GM12878 (cell line): ENCODE measurements around the gene TBCD. TPM values are rescaled to one million over a fixed set of nuclear protein-coding genes. Genes with fewer than 3 reads are reported as not detected.

ENCODE experiments used
- ATAC-seq: fragments of 200-7000 bp; cut with Tn5 transposase; 3 replicates; pipeline ENCODE4 v1.9.1; 2020; ENCODE audit warnings: mild to moderate bottlenecking, moderate library complexity
- BruUV-seq: library from RNA; stranded (reverse); fragments of 400-500 nt; replicated peaks from 2 replicates; lab custom pipeline; 2021; lab: Mats Ljungman, UMichigan
- CTCF ChIA-PET: fragments of 300-600 bp; sonication (Branson Sonifier 250); formaldehyde crosslinking; extraction: SDS; loops from one replicate; lab custom pipeline; 2021; ENCODE audit warnings: inconsistent platforms; lab: Yijun Ruan, JAX
- POLR2A ChIA-PET: fragments of 350-600 bp; formaldehyde crosslinking; extraction: SDS; loops from one replicate; lab custom pipeline; 2021; ENCODE audit warnings: inconsistent platforms; lab: Charles Lee
- RAD21 ChIA-PET: fragments of 300-600 bp; sonication (Branson Sonifier 250); formaldehyde crosslinking; loops from one replicate; lab custom pipeline; 2023; ENCODE audit warnings: antibody characterized with exemption; ENCODE audit not compliant: unreplicated experiment; lab: Charles Lee
- SMC1A ChIA-PET: fragments of 300-600 bp; sonication (Branson Sonifier 250); formaldehyde crosslinking; loops from one replicate; lab custom pipeline; 2023; ENCODE audit not compliant: unreplicated experiment, uncharacterized antibody; lab: Charles Lee
- DNase-seq: peaks from one replicate; pipeline ENCODE4 v3.0.0-alpha.2; 2011; ENCODE audit warnings: low read depth, low spot score
- FAIRE-seq: peaks from 3 replicates; lab custom pipeline; 2011; peaks lifted over from hg19 to GRCh38; lab: Jason Lieb, UNC
- H2AFZ ChIP-seq: 2 replicates; pipeline ENCODE4 v1.6.0; 2011; ENCODE audit warnings: low read depth, low read length, control low read depth; ENCODE audit not compliant: control insufficient read depth
- H3K27ac ChIP-seq: 2 replicates; pipeline ENCODE4 v1.5.1; 2011; ENCODE audit warnings: control low read depth; ENCODE audit not compliant: control insufficient read depth, insufficient read depth
- H3K27me3 ChIP-seq, 2 experiments: replicated peaks in 1 of 2; 2 replicates each; pipeline versions ENCODE4 v1.6.0 to v1.6.1; 2011; ENCODE audit warnings: low read length in 1 of 2; ENCODE audit not compliant: control insufficient read depth in 2 of 2, insufficient read depth in 2 of 2
- H3K36me3 ChIP-seq, 2 experiments: 2 replicates each; pipeline ENCODE4 v1.5.1; 2011; ENCODE audit warnings: low read length in 1 of 2; ENCODE audit not compliant: control insufficient read depth in 2 of 2, insufficient read depth in 2 of 2
- H3K4me1 ChIP-seq: 2 replicates; pipeline ENCODE4 v1.6.1; 2011; ENCODE audit warnings: mild to moderate bottlenecking, low read length, moderate library complexity, mixed read lengths; ENCODE audit not compliant: control insufficient read depth, insufficient read depth
- H3K4me2 ChIP-seq: 2 replicates; pipeline ENCODE4 v1.6.0; 2011; ENCODE audit warnings: control low read depth; ENCODE audit not compliant: control insufficient read depth, insufficient read depth
- H3K4me3 ChIP-seq: fragments of 200-600 bp; sonication (generic); 2 replicates; pipeline ENCODE4 v1.5.1; 2016
- H3K79me2 ChIP-seq: 2 replicates; pipeline ENCODE4 v1.6.0; 2011; ENCODE audit warnings: low read length; ENCODE audit not compliant: control insufficient read depth, insufficient read depth
- H3K9ac ChIP-seq: 2 replicates; pipeline ENCODE4 v1.8.0; 2011; ENCODE audit warnings: low read length, control low read depth, mixed read lengths; ENCODE audit not compliant: control insufficient read depth, insufficient read depth
- H3K9me3 ChIP-seq: replicated peaks from 3 replicates; pipeline ENCODE4 v1.5.1; 2011; ENCODE audit warnings: mild to moderate bottlenecking, low read length; ENCODE audit not compliant: control insufficient read depth, insufficient read depth
- H4K20me1 ChIP-seq: 2 replicates; pipeline ENCODE4 v1.6.0; 2011; ENCODE audit not compliant: control insufficient read depth, insufficient read depth
- CBFB ChIP-seq: IDR thresholded peaks from 2 replicates; pipeline ENCODE4 v1.6.1; 2016; ENCODE audit warnings: antibody characterized with exemption, low read depth
- CBX5 ChIP-seq: sonication (generic); IDR thresholded peaks from 2 replicates; pipeline ENCODE4 v1.6.1; 2016; ENCODE audit warnings: low read depth, moderate library complexity, mild to moderate bottlenecking, inconsistent platforms
- EED ChIP-seq: sonication (generic); IDR thresholded peaks from 2 replicates; pipeline ENCODE4 v1.6.1; 2016; ENCODE audit warnings: antibody characterized with exemption, low read depth
- GABPA ChIP-seq: IDR thresholded peaks from 2 replicates; pipeline ENCODE4 v1.6.1; 2014; ENCODE audit warnings: antibody characterized with exemption, low read depth, mild to moderate bottlenecking, inconsistent platforms
- JUNB ChIP-seq: IDR thresholded peaks from 2 replicates; pipeline ENCODE4 v1.6.1; 2016; ENCODE audit warnings: antibody characterized with exemption, mild to moderate bottlenecking
- KAT2A ChIP-seq: conservative IDR thresholded peaks from 2 replicates; pipeline ENCODE4 v1.6.1; 2011; ENCODE audit warnings: low read depth, low read length; ENCODE audit not compliant: control insufficient read depth
- KDM1A ChIP-seq: fragments of 200-600 bp; sonication (generic); IDR thresholded peaks from 2 replicates; pipeline ENCODE4 v1.6.1; 2016; ENCODE audit warnings: borderline replicate concordance
- MLLT1 ChIP-seq: fragments of 450-650 bp; IDR thresholded peaks from 2 replicates; pipeline ENCODE4 v1.6.1; 2016; ENCODE audit warnings: mild to moderate bottlenecking
- MYB ChIP-seq: fragments of 150-350 bp; IDR thresholded peaks from 2 replicates; pipeline ENCODE4 v1.6.1; 2014; ENCODE audit warnings: mild to moderate bottlenecking, low read depth, low read length, borderline replicate concordance
- NFIC ChIP-seq: IDR thresholded peaks from 2 replicates; pipeline ENCODE4 v1.6.1; 2012; ENCODE audit warnings: low read depth, mild to moderate bottlenecking, inconsistent platforms, low read length, moderate library complexity
- NFYA ChIP-seq: IDR thresholded peaks from 2 replicates; pipeline ENCODE4 v1.6.1; 2011; ENCODE audit warnings: low read depth, mild to moderate bottlenecking, low read length, improper control_type of control experiment, borderline replicate concordance
- NFYB ChIP-seq: IDR thresholded peaks from 2 replicates; pipeline ENCODE4 v1.6.1; 2011; ENCODE audit warnings: low read depth, mild to moderate bottlenecking, low read length, improper control_type of control experiment, moderate library complexity; ENCODE audit not compliant: insufficient read depth
- POLR2AphosphoS2 ChIP-seq: IDR thresholded peaks from 2 replicates; pipeline ENCODE4 v1.6.1; 2011; ENCODE audit warnings: low read depth, mild to moderate bottlenecking, low read length, improper control_type of control experiment, moderate library complexity
- SMAD1 ChIP-seq: fragments of 450-650 bp; IDR thresholded peaks from 2 replicates; pipeline ENCODE4 v1.6.1; 2018; ENCODE audit warnings: mild to moderate bottlenecking, low read depth; ENCODE audit not compliant: partially characterized antibody
- SMC3 ChIP-seq: IDR thresholded peaks from 2 replicates; pipeline ENCODE4 v1.6.1; 2011; ENCODE audit warnings: low read length, improper control_type of control experiment, borderline replicate concordance
- TAF1 ChIP-seq: IDR thresholded peaks from 2 replicates; pipeline ENCODE4 v1.6.1; 2011; ENCODE audit warnings: mild to moderate bottlenecking, low read depth, low read length, borderline replicate concordance
- TCF7 ChIP-seq: IDR thresholded peaks from 2 replicates; pipeline ENCODE4 v1.6.1; 2014; ENCODE audit warnings: antibody characterized with exemption, borderline replicate concordance
- ZNF274 ChIP-seq: IDR thresholded peaks from one replicate; pipeline ENCODE4 v1.8.0; 2011; ENCODE audit not compliant: insufficient read length, insufficient read depth
- WGBS: methylation state at CpG from one replicate; pipeline ENCODE4 v1.1.6; 2016; ENCODE audit warnings: low lambda C conversion rate; ENCODE audit not compliant: insufficient replicate concordance, insufficient coverage; ENCODE audit errors: missing lambda C conversion rate; 5-methylcytosine and 5-hydroxymethylcytosine counted together
- in situ Hi-C: fragments of 300-500 bp; cut with MboI; formaldehyde crosslinking; loops from 9 replicates; pipeline ENCODE4 v1.14.3; 2018; ENCODE audit warnings: mixed read lengths
- intact Hi-C: fragments of 100-400 bp; cut with micrococcal nuclease; formaldehyde crosslinking; loops from one replicate; pipeline ENCODE4 v1.14.2; 2022; ENCODE audit not compliant: unreplicated experiment
- polyA plus RNA-seq, 11 experiments: library from polyadenylated mRNA; depleted of rRNA in 4 of 11; unstranded in 6 of 11; stranded (reverse) in 5 of 11; fragments of >200 nt; fragmentation: Nextera tagmentation in 4 of 11; fragmentation: Illumina TruSeq in 1 of 11; extraction: Ambion mirVana in 4 of 11; extraction: Trizol in 1 of 11; gene quantifications; 1 replicate in 1 of 11; 2 replicates in 10 of 11; pipeline versions ENCODE4 v1.2.1 to v1.2.3, GENCODE V29; 2011 to 2016; ENCODE audit warnings: inconsistent platforms in 2 of 11, missing spikeins in 2 of 11, low read depth in 1 of 11
- total RNA-seq, 4 experiments: library from RNA; depleted of rRNA in 3 of 4; stranded (reverse); fragments of >200 nt in 3 of 4; fragmentation: Illumina TruSeq in 1 of 4; extraction: Trizol in 1 of 4; gene quantifications; 2 replicates each; pipeline versions ENCODE4 v1.2.1 to v1.2.3, GENCODE V29; 2013 to 2021
- TF ChIP-seq, protein P1 (sequence below): fragments of 450-650 bp; IDR thresholded peaks from 2 replicates; pipeline ENCODE4 v1.6.1; 2017; ENCODE audit warnings: low read depth, mild to moderate bottlenecking, moderate library complexity

The TBCD gene
- total and polyA plus RNA-seq, 10 of the 15 experiments (the other 5 are each of a cell fraction or from before 2014, with no cell fraction given): 10.3 to 114 (median 52.4) TPM

DNA sequence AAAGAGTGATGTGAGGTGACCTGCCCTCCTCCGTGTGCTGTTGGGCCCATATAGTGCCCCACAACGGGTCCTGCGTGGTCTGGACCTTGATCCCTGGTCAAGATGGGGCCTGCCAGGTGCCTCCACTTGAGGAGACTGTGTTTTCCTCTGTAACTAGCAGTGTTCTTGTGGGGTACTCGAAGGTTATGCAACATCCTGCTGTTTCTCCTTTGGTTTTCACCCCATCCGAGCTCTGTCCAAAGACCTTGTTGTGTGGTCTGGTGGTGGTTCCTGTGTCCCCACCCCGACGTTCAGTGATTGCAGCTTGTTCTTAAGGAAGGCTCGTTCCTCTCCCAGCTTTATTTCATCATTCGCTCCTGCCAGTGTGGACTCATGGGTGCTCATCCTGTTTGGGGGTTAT is 126.7 kb downstream of the TBCD start (continued):
- no peak for TF ChIP-seq TAF1
- no peak for TF ChIP-seq NFIC
- TF ChIP-seq TCF7: no peak
- no peak for TF ChIP-seq EED
- no peak for TF ChIP-seq CBX5
- TF ChIP-seq, protein P1, sequence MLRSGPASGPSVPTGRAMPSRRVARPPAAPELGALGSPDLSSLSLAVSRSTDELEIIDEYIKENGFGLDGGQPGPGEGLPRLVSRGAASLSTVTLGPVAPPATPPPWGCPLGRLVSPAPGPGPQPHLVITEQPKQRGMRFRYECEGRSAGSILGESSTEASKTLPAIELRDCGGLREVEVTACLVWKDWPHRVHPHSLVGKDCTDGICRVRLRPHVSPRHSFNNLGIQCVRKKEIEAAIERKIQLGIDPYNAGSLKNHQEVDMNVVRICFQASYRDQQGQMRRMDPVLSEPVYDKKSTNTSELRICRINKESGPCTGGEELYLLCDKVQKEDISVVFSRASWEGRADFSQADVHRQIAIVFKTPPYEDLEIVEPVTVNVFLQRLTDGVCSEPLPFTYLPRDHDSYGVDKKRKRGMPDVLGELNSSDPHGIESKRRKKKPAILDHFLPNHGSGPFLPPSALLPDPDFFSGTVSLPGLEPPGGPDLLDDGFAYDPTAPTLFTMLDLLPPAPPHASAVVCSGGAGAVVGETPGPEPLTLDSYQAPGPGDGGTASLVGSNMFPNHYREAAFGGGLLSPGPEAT: no peak
- no peak for TF ChIP-seq KAT2A
- no peak for TF ChIP-seq NFYB
- TF ChIP-seq POLR2AphosphoS2: no peak

DNA sequence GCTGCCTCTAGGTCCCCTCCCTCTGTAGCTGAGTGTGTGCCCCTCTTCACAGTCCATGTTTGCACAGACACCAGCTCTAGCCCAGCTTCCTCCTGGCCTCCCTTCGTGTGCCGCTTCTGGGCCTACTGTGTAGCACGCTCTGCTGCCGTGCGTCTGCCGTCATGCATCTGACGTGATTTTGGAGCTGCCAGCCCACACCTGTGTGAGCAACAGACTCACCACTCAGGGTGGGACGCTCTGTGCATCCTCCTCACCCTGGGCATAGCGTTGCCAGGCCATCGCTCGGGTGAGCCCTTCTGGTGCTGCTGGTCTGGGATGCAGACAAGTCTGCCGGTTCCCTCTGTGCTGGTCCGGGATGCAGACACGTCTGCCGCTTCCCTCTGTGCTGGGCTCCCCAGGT is 127.4 kb downstream of the TBCD start:
- H4K20me1 ChIP-seq: no peaks in the 10 kb centered on the region
- POLR2A ChIA-PET: no interaction called here
- H3K27ac ChIP-seq: no peak overlapping the region
- intact Hi-C loops (no loop called here), in situ Hi-C loops (no loop called here)
- WGBS: 98% methylated on average over 15 of the region's 15 CpGs
- no peak for FAIRE-seq
- peaks cover 0 to 19% of the 10 kb centered on the region in 2 experiments; a peak in 3 of 4 replicates for H3K36me3 ChIP-seq
- H3K4me3 ChIP-seq: no peak overlapping the region
- H3K4me1 ChIP-seq: peaks cover 12% of the 10 kb centered on the region
- no peak overlapping the region for H3K4me2 ChIP-seq
- BruUV-seq: no TSS peak
- H2AFZ ChIP-seq: no peak overlapping the region
- peaks cover 12% of the 10 kb centered on the region for H3K79me2 ChIP-seq
- H3K9me3 ChIP-seq: no peaks in the 10 kb centered on the region
- ATAC-seq: no peak
- H3K9ac ChIP-seq: no peak overlapping the region
- RAD21 ChIA-PET: no interaction called here
- CTCF ChIA-PET: no interaction called here
- no peak for DNase-seq
- H3K27me3 ChIP-seq: no peaks in the 10 kb centered on the region
- SMC1A ChIA-PET: no interaction called here
- TF ChIP-seq SMC3 (no peak), KDM1A (no peak), JUNB (no peak), MLLT1 (no peak), MYB (no peak), CBFB (no peak), GABPA (no peak), SMAD1 (no peak), NFYA (no peak), ZNF274 (no peak)
